GM21737 (cell line): ENCODE results near the gene PEX16.

Experiments used
- ATAC-seq: cut with Tn5 transposase; IDR thresholded peaks from one replicate; pipeline ENCODE4 v1.9.1; 2021; ENCODE audit warnings: mild to moderate bottlenecking, moderate library complexity; ENCODE audit not compliant: unreplicated experiment

The PEX16 gene

GRCh38 chr11:45899448-45900174 is 18.1 kb downstream of the PEX16 start:
- ATAC-seq, result no peak

- ATAC-seq, result no peak
Measured at GRCh38 chr11:45899086-45899447, 18.6 kb downstream of the PEX16 start.

GRCh38 chr11:45897556-45897955 is 20.1 kb downstream of the PEX16 start:
- no peak for ATAC-seq

GRCh38 chr11:45896422-45896984 is 21.2 kb downstream of the PEX16 start:
- ATAC-seq, result no peak

- no peak for ATAC-seq
Measured at GRCh38 chr11:45895553-45896259, 22.0 kb downstream of the PEX16 start.

GRCh38 chr11:45894555-45895247 is 23.0 kb downstream of the PEX16 start:
- no peak for ATAC-seq

GRCh38 chr11:45892856-45893255 is 24.8 kb downstream of the PEX16 start:
- no peak for ATAC-seq

- no peak for ATAC-seq
Measured at GRCh38 chr11:45890886-45891550, 26.7 kb downstream of the PEX16 start.

- no peak for ATAC-seq
Measured at GRCh38 chr11:45889966-45890365, 27.7 kb downstream of the PEX16 start.

- no peak for ATAC-seq
Measured at GRCh38 chr11:45889555-45889954, 28.1 kb downstream of the PEX16 start.

- ATAC-seq, result no peak
Measured at GRCh38 chr11:45887587-45887986, 30.1 kb downstream of the PEX16 start.

- no peak for ATAC-seq
Measured at GRCh38 chr11:45886816-45887520, 30.7 kb downstream of the PEX16 start.

- ATAC-seq, result no peak
Measured at GRCh38 chr11:45885921-45886721, 31.6 kb downstream of the PEX16 start.

- ATAC-seq, result no peak
Measured at GRCh38 chr11:45885274-45885920, 32.3 kb downstream of the PEX16 start, which contains the start of gene MAPK8IP1. Gene MAPK8IP1 (plus strand): TSS chr11:45885651. CDS start chr11:45885821, 170 bp downstream.

GRCh38 chr11:45884596-45885185 is 33.0 kb downstream of the PEX16 start:
- no peak for ATAC-seq

- no peak for ATAC-seq
Measured at GRCh38 chr11:45881708-45882368, 35.8 kb downstream of the PEX16 start.

GRCh38 chr11:45880772-45881570 is 36.7 kb downstream of the PEX16 start:
- ATAC-seq, result no peak
